Kidney (tissue), 14 donors: ENCODE measurements around the gene CD46. TPM values are rescaled to one million over a fixed set of nuclear protein-coding genes. Genes with fewer than 3 reads are reported as not detected.
A peak's percentile ranks its signal among the peaks of the same experiment; 100 is the strongest.

Experiments
- DNase-seq, 5 donors: peaks; one replicate each; pipeline ENCODE4 v3.0.0-alpha.2; 2013 to 2020
- FAIRE-seq: peaks from 2 replicates; lab custom pipeline; 2012; peaks lifted over from hg19 to GRCh38; lab: Jason Lieb, UNC
- H3K27ac ChIP-seq, 2 donors: one replicate each; pipeline ENCODE4 v1.7.0; 2013; ENCODE audit warnings: low read depth in 2 of 2, low read length in 2 of 2, inconsistent platforms in 1 of 2
- H3K27me3 ChIP-seq: one replicate; pipeline ENCODE4 v1.7.1; 2013; ENCODE audit warnings: low read length, inconsistent platforms; ENCODE audit not compliant: control insufficient read depth, insufficient read depth
- H3K36me3 ChIP-seq, 3 donors: one replicate each; pipeline versions ENCODE4 v1.7.0 to v1.7.1; 2013; ENCODE audit warnings: low read length in 3 of 3, control low read depth in 1 of 3, inconsistent platforms in 1 of 3; ENCODE audit not compliant: insufficient read depth in 3 of 3, control insufficient read depth in 2 of 3
- H3K4me1 ChIP-seq, 3 donors: one replicate each; pipeline versions ENCODE4 v1.7.0 to v1.7.1; 2013; ENCODE audit warnings: low read length in 3 of 3, inconsistent platforms in 1 of 3, low read depth in 1 of 3; ENCODE audit not compliant: control insufficient read depth in 2 of 3, insufficient read depth in 2 of 3
- H3K4me3 ChIP-seq, 3 donors: one replicate each; pipeline versions ENCODE4 v1.7.0 to v1.8.1; 2013; ENCODE audit warnings: low read length in 3 of 3, control low read depth in 1 of 3, inconsistent platforms in 1 of 3
- H3K9ac ChIP-seq, 3 donors: one replicate each; pipeline versions ENCODE4 v1.7.0 to v1.7.1; 2013; ENCODE audit warnings: low read length in 3 of 3, control low read depth in 1 of 3, inconsistent platforms in 1 of 3
- H3K9me3 ChIP-seq, 3 donors: one replicate each; pipeline versions ENCODE4 v1.7.0 to v1.7.1; 2013; ENCODE audit warnings: low read length in 3 of 3, control low read depth in 1 of 3, inconsistent platforms in 1 of 3; ENCODE audit not compliant: control insufficient read depth in 2 of 3, insufficient read depth in 1 of 3
- CTCF ChIP-seq: IDR thresholded peaks from 3 replicates; pipeline ENCODE4 v1.5.1; 2012; ENCODE audit warnings: mild to moderate bottlenecking, moderate library complexity, borderline replicate concordance; ENCODE audit not compliant: insufficient read depth; ENCODE audit errors: extremely low read depth
- intact Hi-C: fragments of 100-400 bp; cut with DNase I; formaldehyde crosslinking; loops from one replicate; pipeline ENCODE4 v1.11.1; 2022
- polyA plus RNA-seq: library from polyadenylated mRNA; stranded (reverse); fragments of 350-450 nt; fragmentation: Illumina TruSeq; extraction: RNeasy Lipid Tissue Mini Kit (QIAGEN cat#74804); gene quantifications from one replicate; pipeline ENCODE4 v1.2.3, GENCODE V29; 2014; ENCODE audit warnings: low read depth, low replicate concordance; ENCODE audit not compliant: insufficient read depth
- total RNA-seq: library from RNA; stranded (reverse); fragmentation: NEBNext Ultra II Directional; extraction: Animal tissue kit (Norgen Biotek cat#: 25700); gene quantifications from one replicate; pipeline ENCODE4 v1.2.1, GENCODE V29; 2021
- donor health status: control.
- donor health status: control.
- donor health status: control.
- donor health status: control.
- donor health status: control.
- donor health status: DM: yes; HTN: yes; CAD: no.
- donor health status: Normal renal cell carcinoma (clear cell type).

Gene CD46
- total and polyA plus RNA-seq, 2 donors from 2014 or later, result 119 to 269 TPM

- peaks cover 0 to 39% (median 26%) of the 10 kb centered on the region in 3 donors for H3K36me3 ChIP-seq
- peaks cover 0 to 6% (median 0%) of the 10 kb centered on the region in 3 donors for H3K4me1 ChIP-seq
- TF ChIP-seq CTCF, result no peak
- no peak overlapping the region for H3K27ac ChIP-seq
- H3K9ac ChIP-seq, result no peak overlapping the region
- H3K27me3 ChIP-seq, result no peaks in the 10 kb centered on the region
- no peak for DNase-seq
- H3K9me3 ChIP-seq, result no peaks in the 10 kb centered on the region
- intact Hi-C loops, result no loop called here
- H3K4me3 ChIP-seq, result no peak overlapping the region
- FAIRE-seq, result no peak
These were observed 48.3 kb downstream of the CD46 start for GRCh38 chr1:207799989-207800648.

- peak in 1 of 5 donors; percentile 53 for DNase-seq
- H3K36me3 ChIP-seq, result peaks cover 0 to 56% (median 42%) of the 10 kb centered on the region in 3 donors
- H3K4me3 ChIP-seq, result no peak overlapping the region
- H3K9me3 ChIP-seq, result no peaks in the 10 kb centered on the region
- FAIRE-seq, result no peak
- H3K27ac ChIP-seq, result no peak overlapping the region
- intact Hi-C loops, result no loop called here
- H3K4me1 ChIP-seq, result peaks cover 0 to 12% (median 0%) of the 10 kb centered on the region in 3 donors
- no peaks in the 10 kb centered on the region for H3K27me3 ChIP-seq
- no peak overlapping the region for H3K9ac ChIP-seq
- TF ChIP-seq CTCF, result no peak
These were observed 50.0 kb downstream of the CD46 start for GRCh38 chr1:207801819-207802218.

GRCh38 chr1:207803678-207804077, 51.8 kb downstream of the CD46 start:
- peak in 1 of 5 donors; percentile 51 for DNase-seq
- Histone ChIP-seq H3K27me3 (no peaks in the 10 kb centered on the region), H3K4me3 (no peak overlapping the region), H3K9me3 (no peaks in the 10 kb centered on the region), H3K36me3 (peaks cover 0 to 75% (median 58%) of the 10 kb centered on the region in 3 donors), H3K27ac (no peak overlapping the region), H3K9ac (no peak overlapping the region), H3K4me1 (peaks cover 0 to 27% (median 15%) of the 10 kb centered on the region in 3 donors)
- intact Hi-C loops, result no loop called here
- FAIRE-seq, result no peak
- TF ChIP-seq CTCF, result no peak
